WTC11 (cell line): ENCODE data around the gene LRRC32. TPM values are rescaled to one million over a fixed set of nuclear protein-coding genes. Genes with fewer than 3 reads are reported as not detected.

Source experiments
- ATAC-seq: fragments of 200-7000 bp; cut with Tn5 transposase; 2 replicates; pipeline ENCODE4 v1.10.0; 2021; ENCODE audit warnings: mild to moderate bottlenecking, moderate library complexity
- CTCF ChIA-PET: fragments of 300-600 bp; sonication (Branson Sonifier 250); formaldehyde crosslinking; loops from one replicate; lab custom pipeline; 2021; ENCODE audit warnings: antibody characterized with exemption; lab: Charles Lee
- POLR2A ChIA-PET: fragments of 350-600 bp; sonication (Branson Sonifier 250); formaldehyde crosslinking; loops from one replicate; lab custom pipeline; 2021; ENCODE audit warnings: antibody characterized with exemption; lab: Charles Lee
- DNase-seq: peaks from one replicate; pipeline ENCODE4 v3.0.0; 2021; ENCODE audit warnings: low spot score
- H3K27ac Mint-ChIP-seq: 2 replicates; pipeline ENCODE4 v1.8.0; 2021; ENCODE audit warnings: mixed read lengths
- H3K27me3 Mint-ChIP-seq: 2 replicates; pipeline ENCODE4 v1.8.0; 2021; ENCODE audit warnings: low read depth, mild to moderate bottlenecking, moderate library complexity, mixed read lengths
- H3K36me3 Mint-ChIP-seq: 2 replicates; pipeline ENCODE4 v1.8.0; 2021; ENCODE audit warnings: mixed read lengths
- H3K4me1 Mint-ChIP-seq: 2 replicates; pipeline ENCODE4 v1.8.0; 2022; ENCODE audit warnings: mixed read lengths
- H3K4me3 Mint-ChIP-seq: 2 replicates; pipeline ENCODE4 v1.8.0; 2021; ENCODE audit warnings: mild to moderate bottlenecking, moderate library complexity, mixed read lengths
- H3K9me3 Mint-ChIP-seq: 2 replicates; pipeline ENCODE4 v1.8.0; 2021; ENCODE audit warnings: mixed read lengths
- FOXK1 ChIP-seq: sonication (generic); formaldehyde crosslinking; IDR thresholded peaks from 2 replicates; pipeline ENCODE4 v1.8.0; 2022; ENCODE audit warnings: mild to moderate bottlenecking, moderate library complexity, missing genetic modification reagents
- MXD4 ChIP-seq: fragments of 250-450 bp; sonication (Bioruptor Pico); IDR thresholded peaks from 2 replicates; pipeline ENCODE4 v1.8.0; 2021; ENCODE audit warnings: mild to moderate bottlenecking, moderate library complexity, borderline replicate concordance
- PRRX2 ChIP-seq: fragments of 250-450 bp; sonication (Bioruptor Pico); IDR thresholded peaks from 2 replicates; pipeline ENCODE4 v1.8.0; 2021; ENCODE audit warnings: mild to moderate bottlenecking
- TEAD4 ChIP-seq: sonication (generic); formaldehyde crosslinking; IDR thresholded peaks from 2 replicates; pipeline ENCODE4 v1.8.0; 2022; ENCODE audit warnings: mild to moderate bottlenecking, missing genetic modification reagents
- ZBTB21 ChIP-seq: sonication (generic); formaldehyde crosslinking; IDR thresholded peaks from 2 replicates; pipeline ENCODE4 v1.8.1; 2023; ENCODE audit warnings: mild to moderate bottlenecking, missing genetic modification reagents, borderline replicate concordance
- ZNF423 ChIP-seq: fragments of 250-450 bp; sonication (Bioruptor Pico); IDR thresholded peaks from 2 replicates; pipeline ENCODE4 v2.1.2; 2022; ENCODE audit warnings: mild to moderate bottlenecking, moderate library complexity
- total RNA-seq: library from RNA; stranded (reverse); gene quantifications from 3 replicates; pipeline ENCODE4 v1.2.3, GENCODE V29; 2021
- TF ChIP-seq, protein P1 (sequence below): fragments of 250-450 bp; sonication (Bioruptor Pico); conservative IDR thresholded peaks from 2 replicates; pipeline ENCODE4 v1.9.0; 2021; ENCODE audit warnings: mild to moderate bottlenecking
- TF ChIP-seq, protein P2 (sequence below): sonication (generic); formaldehyde crosslinking; IDR thresholded peaks from 2 replicates; pipeline ENCODE4 v1.8.1; 2023; ENCODE audit warnings: mild to moderate bottlenecking, missing genetic modification reagents
- TF ChIP-seq, protein P3 (sequence below): sonication (generic); formaldehyde crosslinking; IDR thresholded peaks from 2 replicates; pipeline ENCODE4 v1.8.0; 2022; ENCODE audit warnings: mild to moderate bottlenecking, missing genetic modification reagents
- TF ChIP-seq, protein P4 (sequence below): sonication (generic); formaldehyde crosslinking; IDR thresholded peaks from 2 replicates; pipeline ENCODE4 v1.8.1; 2022; ENCODE audit warnings: mild to moderate bottlenecking, missing genetic modification reagents, moderate library complexity, borderline replicate concordance
- TF ChIP-seq, protein P5 (sequence below): fragments of 250-450 bp; sonication (Bioruptor Pico); IDR thresholded peaks from 2 replicates; pipeline ENCODE4 v1.9.0; 2021; ENCODE audit warnings: moderate library complexity, mild to moderate bottlenecking, inconsistent platforms, borderline replicate concordance
- TF ChIP-seq, protein P6 (sequence below): sonication (generic); formaldehyde crosslinking; conservative IDR thresholded peaks from 2 replicates; pipeline ENCODE4 v1.8.1; 2022; ENCODE audit warnings: mild to moderate bottlenecking, missing genetic modification reagents
- TF ChIP-seq, protein P7 (sequence below): sonication (generic); formaldehyde crosslinking; IDR thresholded peaks from 2 replicates; pipeline ENCODE4 v1.8.1; 2022; ENCODE audit warnings: low read depth, missing genetic modification reagents, borderline replicate concordance
- TF ChIP-seq, protein P8 (sequence below): fragments of 250-450 bp; sonication (Bioruptor Pico); IDR thresholded peaks from 2 replicates; pipeline ENCODE4 v1.8.0; 2021; ENCODE audit warnings: mild to moderate bottlenecking

Gene LRRC32
- total RNA-seq, 1 experiment from 2014 or later: 0.74 TPM

DNA sequence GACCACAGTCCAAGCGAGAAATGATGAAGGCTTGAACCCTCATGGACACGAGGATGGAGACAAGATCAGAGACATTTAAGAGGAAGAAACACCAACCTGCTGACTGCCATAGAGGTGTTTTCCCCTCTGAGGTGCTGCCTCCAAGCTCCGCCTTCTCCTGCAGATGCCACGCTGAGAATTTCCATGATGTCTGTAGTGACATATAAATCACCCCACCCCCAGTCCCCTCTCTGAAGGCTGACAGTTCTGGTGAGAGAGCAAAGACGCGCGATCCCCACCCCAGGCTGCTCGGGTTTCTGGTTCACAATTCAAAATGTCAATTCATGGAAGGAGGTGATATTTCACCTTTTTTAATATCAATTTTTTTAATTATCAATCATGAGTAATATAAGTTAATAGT is 28.2 kb downstream of the LRRC32 start:
- POLR2A ChIA-PET: no interaction called here
- Mint-ChIP-seq H3K27ac (no peak overlapping the region), H3K9me3 (peaks cover 13% of the 10 kb centered on the region), H3K27me3 (peaks cover 5% of the 10 kb centered on the region), H3K4me1 (peaks cover 6% of the 10 kb centered on the region), H3K4me3 (no peak overlapping the region), H3K36me3 (peaks cover 2% of the 10 kb centered on the region; the same call in 1 of the 2 replicates)
- DNase-seq (no peak), ATAC-seq (0 out of 2 replicates have a peak, but pooled peaks have one; percentile 34)
- no peak for TF ChIP-seq ZBTB21 (CRISPR knock-in tag)
- TF ChIP-seq, protein P1, sequence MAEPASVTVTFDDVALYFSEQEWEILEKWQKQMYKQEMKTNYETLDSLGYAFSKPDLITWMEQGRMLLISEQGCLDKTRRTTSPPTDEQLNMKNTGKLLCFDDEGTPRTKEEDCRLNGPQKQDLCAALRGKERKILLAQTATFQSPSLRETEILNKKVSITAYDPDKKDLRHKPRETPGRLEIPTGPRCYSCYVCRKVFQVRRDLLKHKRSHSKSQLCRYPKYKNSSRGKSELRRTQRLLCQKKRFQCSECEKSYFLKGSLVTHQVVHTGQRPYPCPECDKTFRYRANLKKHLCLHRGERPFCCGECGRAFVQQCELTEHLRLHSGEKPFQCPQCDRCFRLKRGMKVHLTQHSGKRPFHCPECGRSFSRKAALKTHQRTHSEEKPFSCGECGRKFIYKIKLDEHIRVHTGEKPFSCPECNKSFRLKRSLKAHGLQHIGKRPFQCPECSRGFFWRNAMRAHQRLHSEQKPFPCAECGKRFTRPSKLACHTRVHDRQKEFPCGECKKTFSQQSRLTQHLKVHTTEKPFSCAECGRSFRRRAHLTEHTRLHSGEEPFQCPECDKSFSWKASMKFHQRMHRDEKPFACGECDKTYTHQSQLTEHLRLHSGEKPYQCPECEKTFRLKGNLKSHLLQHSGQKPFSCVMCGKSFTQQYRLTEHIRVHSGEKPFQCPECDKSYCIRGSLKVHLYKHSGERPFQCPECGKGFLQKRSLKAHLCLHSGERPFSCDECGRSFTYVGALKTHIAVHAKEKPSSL (CRISPR knock-in tag): no peak
- TF ChIP-seq, protein P2, sequence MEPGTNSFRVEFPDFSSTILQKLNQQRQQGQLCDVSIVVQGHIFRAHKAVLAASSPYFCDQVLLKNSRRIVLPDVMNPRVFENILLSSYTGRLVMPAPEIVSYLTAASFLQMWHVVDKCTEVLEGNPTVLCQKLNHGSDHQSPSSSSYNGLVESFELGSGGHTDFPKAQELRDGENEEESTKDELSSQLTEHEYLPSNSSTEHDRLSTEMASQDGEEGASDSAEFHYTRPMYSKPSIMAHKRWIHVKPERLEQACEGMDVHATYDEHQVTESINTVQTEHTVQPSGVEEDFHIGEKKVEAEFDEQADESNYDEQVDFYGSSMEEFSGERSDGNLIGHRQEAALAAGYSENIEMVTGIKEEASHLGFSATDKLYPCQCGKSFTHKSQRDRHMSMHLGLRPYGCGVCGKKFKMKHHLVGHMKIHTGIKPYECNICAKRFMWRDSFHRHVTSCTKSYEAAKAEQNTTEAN: no peak
- CTCF ChIA-PET: no interaction called here

DNA sequence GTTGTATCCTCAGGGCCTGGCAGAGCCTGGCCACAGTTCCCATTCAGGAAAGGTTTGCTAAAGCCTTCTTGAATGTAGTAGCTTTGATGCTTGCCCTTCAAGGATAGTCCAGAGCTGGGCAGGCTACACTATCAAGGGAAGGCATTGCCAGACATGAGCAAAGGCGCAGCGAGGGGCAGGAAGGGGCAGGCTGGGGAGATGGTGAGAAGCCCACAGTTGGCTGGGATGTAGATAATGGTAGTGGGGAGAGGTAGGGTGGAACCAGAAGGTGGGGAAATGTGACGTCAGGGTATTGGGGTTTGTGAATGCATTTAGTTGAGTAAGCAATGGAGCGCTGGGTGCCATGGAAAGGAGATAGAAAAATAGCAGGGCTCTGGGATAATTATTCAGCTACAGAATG is 28.6 kb downstream of the LRRC32 start:
- ChIA-PET POLR2A (no interaction called here), CTCF (no interaction called here)
- TF ChIP-seq, protein P3, sequence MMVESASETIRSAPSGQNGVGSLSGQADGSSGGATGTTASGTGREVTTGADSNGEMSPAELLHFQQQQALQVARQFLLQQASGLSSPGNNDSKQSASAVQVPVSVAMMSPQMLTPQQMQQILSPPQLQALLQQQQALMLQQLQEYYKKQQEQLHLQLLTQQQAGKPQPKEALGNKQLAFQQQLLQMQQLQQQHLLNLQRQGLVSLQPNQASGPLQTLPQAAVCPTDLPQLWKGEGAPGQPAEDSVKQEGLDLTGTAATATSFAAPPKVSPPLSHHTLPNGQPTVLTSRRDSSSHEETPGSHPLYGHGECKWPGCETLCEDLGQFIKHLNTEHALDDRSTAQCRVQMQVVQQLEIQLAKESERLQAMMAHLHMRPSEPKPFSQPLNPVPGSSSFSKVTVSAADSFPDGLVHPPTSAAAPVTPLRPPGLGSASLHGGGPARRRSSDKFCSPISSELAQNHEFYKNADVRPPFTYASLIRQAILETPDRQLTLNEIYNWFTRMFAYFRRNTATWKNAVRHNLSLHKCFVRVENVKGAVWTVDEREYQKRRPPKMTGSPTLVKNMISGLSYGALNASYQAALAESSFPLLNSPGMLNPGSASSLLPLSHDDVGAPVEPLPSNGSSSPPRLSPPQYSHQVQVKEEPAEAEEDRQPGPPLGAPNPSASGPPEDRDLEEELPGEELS (CRISPR knock-in tag): no peak
- TF ChIP-seq, protein P4, sequence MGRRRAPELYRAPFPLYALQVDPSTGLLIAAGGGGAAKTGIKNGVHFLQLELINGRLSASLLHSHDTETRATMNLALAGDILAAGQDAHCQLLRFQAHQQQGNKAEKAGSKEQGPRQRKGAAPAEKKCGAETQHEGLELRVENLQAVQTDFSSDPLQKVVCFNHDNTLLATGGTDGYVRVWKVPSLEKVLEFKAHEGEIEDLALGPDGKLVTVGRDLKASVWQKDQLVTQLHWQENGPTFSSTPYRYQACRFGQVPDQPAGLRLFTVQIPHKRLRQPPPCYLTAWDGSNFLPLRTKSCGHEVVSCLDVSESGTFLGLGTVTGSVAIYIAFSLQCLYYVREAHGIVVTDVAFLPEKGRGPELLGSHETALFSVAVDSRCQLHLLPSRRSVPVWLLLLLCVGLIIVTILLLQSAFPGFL (CRISPR knock-in tag): no peak
- TF ChIP-seq, protein P5, sequence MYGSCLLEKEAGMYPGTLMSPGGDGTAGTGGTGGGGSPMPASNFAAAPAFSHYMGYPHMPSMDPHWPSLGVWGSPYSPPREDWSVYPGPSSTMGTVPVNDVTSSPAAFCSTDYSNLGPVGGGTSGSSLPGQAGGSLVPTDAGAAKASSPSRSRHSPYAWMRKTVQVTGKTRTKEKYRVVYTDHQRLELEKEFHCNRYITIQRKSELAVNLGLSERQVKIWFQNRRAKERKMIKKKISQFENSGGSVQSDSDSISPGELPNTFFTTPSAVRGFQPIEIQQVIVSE: no peak
- TF ChIP-seq TEAD4 (CRISPR knock-in tag) (no peak), FOXK1 (CRISPR knock-in tag) (no peak), MXD4 (CRISPR knock-in tag) (no peak), PRRX2 (CRISPR knock-in tag) (no peak)
- TF ChIP-seq, protein P6, sequence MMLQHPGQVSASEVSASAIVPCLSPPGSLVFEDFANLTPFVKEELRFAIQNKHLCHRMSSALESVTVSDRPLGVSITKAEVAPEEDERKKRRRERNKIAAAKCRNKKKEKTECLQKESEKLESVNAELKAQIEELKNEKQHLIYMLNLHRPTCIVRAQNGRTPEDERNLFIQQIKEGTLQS (CRISPR knock-in tag): no peak
- no peak for ATAC-seq
- H3K4me3 Mint-ChIP-seq: no peak overlapping the region
- no peak overlapping the region for H3K27ac Mint-ChIP-seq
- peaks cover 6% of the 10 kb centered on the region for H3K4me1 Mint-ChIP-seq
- peaks cover 8% of the 10 kb centered on the region for H3K9me3 Mint-ChIP-seq
- H3K27me3 Mint-ChIP-seq: peaks cover under 1% of the 10 kb centered on the region
- no peak for DNase-seq
- H3K36me3 Mint-ChIP-seq: peaks cover under 1% of the 10 kb centered on the region; the same call in 1 of the 2 replicates

DNA sequence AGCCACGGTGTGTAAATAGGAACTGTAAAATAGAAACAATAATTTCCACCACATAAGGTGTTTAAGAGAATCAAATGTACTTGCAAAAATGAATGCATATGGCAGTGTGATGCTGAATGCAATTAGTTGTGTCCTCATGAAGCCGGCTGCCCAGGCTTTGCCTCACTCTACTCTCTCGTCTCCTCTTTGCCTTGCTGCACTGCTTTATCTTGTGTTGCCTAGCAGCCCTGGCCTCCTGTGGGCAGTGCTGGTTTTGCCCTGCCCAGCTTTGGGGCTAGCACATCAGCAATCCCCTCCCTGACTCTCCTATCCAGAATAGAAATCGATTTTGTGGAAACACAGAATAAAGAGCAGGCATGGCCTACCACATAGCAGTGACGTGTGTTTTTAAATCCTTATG is 30.0 kb downstream of the LRRC32 start:
- Mint-ChIP-seq H3K4me3 (no peak overlapping the region), H3K27me3 (no peaks in the 10 kb centered on the region; the same call in 1 of the 2 replicates), H3K9me3 (no peaks in the 10 kb centered on the region), H3K4me1 (peaks cover 6% of the 10 kb centered on the region), H3K36me3 (no peaks in the 10 kb centered on the region), H3K27ac (no peak overlapping the region)
- DNase-seq: no peak
- ChIA-PET POLR2A (no interaction called here), CTCF (interaction anchor here (0.9 kb wide), 1 partner anchor 81 kb away, joined by 4 read pairs; no protein-coding TSS in a partner anchor)
- no peak for ATAC-seq
- TF ChIP-seq ZNF423 (CRISPR knock-in tag): no peak
- TF ChIP-seq, protein P7, sequence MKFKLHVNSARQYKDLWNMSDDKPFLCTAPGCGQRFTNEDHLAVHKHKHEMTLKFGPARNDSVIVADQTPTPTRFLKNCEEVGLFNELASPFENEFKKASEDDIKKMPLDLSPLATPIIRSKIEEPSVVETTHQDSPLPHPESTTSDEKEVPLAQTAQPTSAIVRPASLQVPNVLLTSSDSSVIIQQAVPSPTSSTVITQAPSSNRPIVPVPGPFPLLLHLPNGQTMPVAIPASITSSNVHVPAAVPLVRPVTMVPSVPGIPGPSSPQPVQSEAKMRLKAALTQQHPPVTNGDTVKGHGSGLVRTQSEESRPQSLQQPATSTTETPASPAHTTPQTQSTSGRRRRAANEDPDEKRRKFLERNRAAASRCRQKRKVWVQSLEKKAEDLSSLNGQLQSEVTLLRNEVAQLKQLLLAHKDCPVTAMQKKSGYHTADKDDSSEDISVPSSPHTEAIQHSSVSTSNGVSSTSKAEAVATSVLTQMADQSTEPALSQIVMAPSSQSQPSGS (CRISPR knock-in tag): no peak
- TF ChIP-seq, protein P8, sequence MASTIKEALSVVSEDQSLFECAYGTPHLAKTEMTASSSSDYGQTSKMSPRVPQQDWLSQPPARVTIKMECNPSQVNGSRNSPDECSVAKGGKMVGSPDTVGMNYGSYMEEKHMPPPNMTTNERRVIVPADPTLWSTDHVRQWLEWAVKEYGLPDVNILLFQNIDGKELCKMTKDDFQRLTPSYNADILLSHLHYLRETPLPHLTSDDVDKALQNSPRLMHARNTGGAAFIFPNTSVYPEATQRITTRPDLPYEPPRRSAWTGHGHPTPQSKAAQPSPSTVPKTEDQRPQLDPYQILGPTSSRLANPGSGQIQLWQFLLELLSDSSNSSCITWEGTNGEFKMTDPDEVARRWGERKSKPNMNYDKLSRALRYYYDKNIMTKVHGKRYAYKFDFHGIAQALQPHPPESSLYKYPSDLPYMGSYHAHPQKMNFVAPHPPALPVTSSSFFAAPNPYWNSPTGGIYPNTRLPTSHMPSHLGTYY (CRISPR knock-in tag): no peak
- TF ChIP-seq, all 79 proteins: peak for 0
